Daoy (cell line): ENCODE measurements around the gene SMAD6. TPM values are rescaled to one million over a fixed set of nuclear protein-coding genes. Genes with fewer than 3 reads are reported as not detected.
A peak's percentile ranks its signal among the peaks of the same experiment; 100 is the strongest.

Experiments used
- DNase-seq: peaks from one replicate; pipeline ENCODE4 v3.0.0-alpha.2; 2015; ENCODE audit warnings: low read depth
- total RNA-seq: library from RNA; depleted of rRNA; stranded (reverse); fragments of >200 nt; shearing (Covaris generic); gene quantifications from 2 replicates; pipeline ENCODE4 v1.2.3, GENCODE V29; 2014

SMAD6 gene
- total RNA-seq, 1 experiment from 2014 or later = 9.0 TPM

GRCh38 chr15:66796343-66796742 lies 94.3 kb downstream of the SMAD6 start:
- DNase-seq = no peak

GRCh38 chr15:66797921-66798320 lies 95.9 kb downstream of the SMAD6 start:
- DNase-seq = no peak

- DNase-seq = peak; percentile 65
Measured at GRCh38 chr15:66798426-66799061, 96.5 kb downstream of the SMAD6 start.

- DNase-seq = no peak
Measured at GRCh38 chr15:66799242-66799641, 97.2 kb downstream of the SMAD6 start.

- no peak for DNase-seq
Measured at GRCh38 chr15:66800584-66801235, 98.7 kb downstream of the SMAD6 start.

GRCh38 chr15:66801266-66801665 lies 99.2 kb downstream of the SMAD6 start:
- no peak for DNase-seq

- no peak for DNase-seq
Measured at GRCh38 chr15:66802025-66803001, 100.3 kb downstream of the SMAD6 start.

GRCh38 chr15:66803182-66803729 lies 101.2 kb downstream of the SMAD6 start:
- peak; percentile 98 for DNase-seq

GRCh38 chr15:66803749-66804148 lies 101.7 kb downstream of the SMAD6 start:
- DNase-seq = no peak

- no peak for DNase-seq
Measured at GRCh38 chr15:66805202-66805885, 103.3 kb downstream of the SMAD6 start.

- no peak for DNase-seq
Measured at GRCh38 chr15:66808181-66808824, 106.3 kb downstream of the SMAD6 start.

- no peak for DNase-seq
Measured at GRCh38 chr15:66809664-66810063, 107.6 kb downstream of the SMAD6 start.

- peak; percentile 58 for DNase-seq
Measured at GRCh38 chr15:66815318-66815717, 113.3 kb downstream of the SMAD6 start.

GRCh38 chr15:66816201-66816600 lies 114.2 kb downstream of the SMAD6 start:
- no peak for DNase-seq

- DNase-seq = no peak
Measured at GRCh38 chr15:66819084-66819483, 117.0 kb downstream of the SMAD6 start.

GRCh38 chr15:66820481-66821176 lies 118.6 kb downstream of the SMAD6 start:
- DNase-seq = peak; percentile 57

- peak; percentile 21 for DNase-seq
Measured at GRCh38 chr15:66821307-66821706, 119.3 kb downstream of the SMAD6 start.

GRCh38 chr15:66822114-66822513 lies 120.1 kb downstream of the SMAD6 start:
- DNase-seq = no peak

- no peak for DNase-seq
Measured at GRCh38 chr15:66822576-66822975, 120.5 kb downstream of the SMAD6 start.

GRCh38 chr15:66823601-66824000 lies 121.6 kb downstream of the SMAD6 start:
- no peak for DNase-seq
